Measurements from ENCODE around the gene ADAM10. TPM values are rescaled to one million over a fixed set of nuclear protein-coding genes. Genes with fewer than 3 reads are reported as not detected.

Gene ADAM10
- total and polyA plus RNA-seq, 2 experiments from 2014 or later = 110 to 163 TPM

GRCh38 chr15:58576657-58577056 is 172.8 kb downstream of the ADAM10 start:
- H3K27me3 ChIP-seq = no peaks in the 10 kb centered on the region
- H3K4me3 ChIP-seq = no peak overlapping the region
- no peaks in the 10 kb centered on the region for H3K4me1 ChIP-seq (ENCODE audit: low read depth)
- H3K9me3 ChIP-seq (ENCODE audit: low read depth) = no peaks in the 10 kb centered on the region
- TF ChIP-seq CTCF (IDR thresholded peaks at IDR 0.05; ENCODE audit: low read depth, low read length) = no peak
- no peak for DNase-seq (ENCODE audit: low read depth in 1 of 2, low spot score in 1 of 2)
- H3K27ac ChIP-seq = no peak overlapping the region
- H3K36me3 ChIP-seq = no peaks in the 10 kb centered on the region

- Histone ChIP-seq H3K4me1 (ENCODE audit: low read depth) (no peaks in the 10 kb centered on the region), H3K9me3 (ENCODE audit: low read depth) (no peaks in the 10 kb centered on the region), H3K27ac (no peak overlapping the region), H3K4me3 (no peak overlapping the region), H3K36me3 (no peaks in the 10 kb centered on the region), H3K27me3 (no peaks in the 10 kb centered on the region)
- no peak for TF ChIP-seq CTCF (IDR thresholded peaks at IDR 0.05; ENCODE audit: low read depth, low read length)
- no peak for DNase-seq (ENCODE audit: low read depth in 1 of 2, low spot score in 1 of 2)
These were observed 174.3 kb downstream of the ADAM10 start for GRCh38 chr15:58575045-58575786.

GRCh38 chr15:58574631-58575030 is 174.9 kb downstream of the ADAM10 start:
- Histone ChIP-seq H3K9me3 (ENCODE audit: low read depth) (no peaks in the 10 kb centered on the region), H3K4me1 (ENCODE audit: low read depth) (no peaks in the 10 kb centered on the region), H3K36me3 (no peaks in the 10 kb centered on the region), H3K27me3 (no peaks in the 10 kb centered on the region), H3K27ac (no peak overlapping the region), H3K4me3 (no peak overlapping the region)
- TF ChIP-seq CTCF (IDR thresholded peaks at IDR 0.05; ENCODE audit: low read depth, low read length) = no peak
- no peak for DNase-seq (ENCODE audit: low read depth in 1 of 2, low spot score in 1 of 2)

GRCh38 chr15:58573270-58573669 is 176.2 kb downstream of the ADAM10 start:
- TF ChIP-seq CTCF (IDR thresholded peaks at IDR 0.05; ENCODE audit: low read depth, low read length) = no peak
- no peak overlapping the region for H3K4me3 ChIP-seq

GRCh38 chr15:58572521-58572920 is 177.0 kb downstream of the ADAM10 start:
- Histone ChIP-seq H3K27me3 (no peaks in the 10 kb centered on the region), H3K27ac (no peak overlapping the region), H3K4me1 (ENCODE audit: low read depth) (no peaks in the 10 kb centered on the region), H3K36me3 (no peaks in the 10 kb centered on the region), H3K9me3 (ENCODE audit: low read depth) (no peaks in the 10 kb centered on the region), H3K4me3 (no peak overlapping the region)
- TF ChIP-seq CTCF (IDR thresholded peaks at IDR 0.05; ENCODE audit: low read depth, low read length) = no peak
- DNase-seq (ENCODE audit: low read depth in 1 of 2, low spot score in 1 of 2) = no peak

More at GRCh38 chr15:58573270-58573669, 176.2 kb downstream of the ADAM10 start:
- Histone ChIP-seq H3K9me3 (ENCODE audit: low read depth) (no peaks in the 10 kb centered on the region), H3K27me3 (no peaks in the 10 kb centered on the region), H3K4me1 (ENCODE audit: low read depth) (no peaks in the 10 kb centered on the region), H3K27ac (no peak overlapping the region), H3K36me3 (no peaks in the 10 kb centered on the region)
- DNase-seq (ENCODE audit: low read depth in 1 of 2, low spot score in 1 of 2) = no peak

Data from cardiac muscle cell (in vitro differentiated cells and primary cell).